CD4-positive, alpha-beta T cell treated with Interleukin-6 at 100 ng/mL for 8 hours (primary cell): ENCODE results near the gene DLK2.
A peak's percentile ranks its signal among the peaks of the same experiment; 100 is the strongest.
"Not testable (repeated sequence)": the region's sequence is repeated elsewhere in the genome, so short reads cannot be mapped to it uniquely, and the experiment has no call there.

Experiments
- DNase-seq: peaks from one replicate; pipeline ENCODE4 v3.0.0-alpha.2; 2020; ENCODE audit warnings: mixed read lengths, low spot score

The DLK2 gene, protein sequence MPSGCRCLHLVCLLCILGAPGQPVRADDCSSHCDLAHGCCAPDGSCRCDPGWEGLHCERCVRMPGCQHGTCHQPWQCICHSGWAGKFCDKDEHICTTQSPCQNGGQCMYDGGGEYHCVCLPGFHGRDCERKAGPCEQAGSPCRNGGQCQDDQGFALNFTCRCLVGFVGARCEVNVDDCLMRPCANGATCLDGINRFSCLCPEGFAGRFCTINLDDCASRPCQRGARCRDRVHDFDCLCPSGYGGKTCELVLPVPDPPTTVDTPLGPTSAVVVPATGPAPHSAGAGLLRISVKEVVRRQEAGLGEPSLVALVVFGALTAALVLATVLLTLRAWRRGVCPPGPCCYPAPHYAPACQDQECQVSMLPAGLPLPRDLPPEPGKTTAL

DNA sequence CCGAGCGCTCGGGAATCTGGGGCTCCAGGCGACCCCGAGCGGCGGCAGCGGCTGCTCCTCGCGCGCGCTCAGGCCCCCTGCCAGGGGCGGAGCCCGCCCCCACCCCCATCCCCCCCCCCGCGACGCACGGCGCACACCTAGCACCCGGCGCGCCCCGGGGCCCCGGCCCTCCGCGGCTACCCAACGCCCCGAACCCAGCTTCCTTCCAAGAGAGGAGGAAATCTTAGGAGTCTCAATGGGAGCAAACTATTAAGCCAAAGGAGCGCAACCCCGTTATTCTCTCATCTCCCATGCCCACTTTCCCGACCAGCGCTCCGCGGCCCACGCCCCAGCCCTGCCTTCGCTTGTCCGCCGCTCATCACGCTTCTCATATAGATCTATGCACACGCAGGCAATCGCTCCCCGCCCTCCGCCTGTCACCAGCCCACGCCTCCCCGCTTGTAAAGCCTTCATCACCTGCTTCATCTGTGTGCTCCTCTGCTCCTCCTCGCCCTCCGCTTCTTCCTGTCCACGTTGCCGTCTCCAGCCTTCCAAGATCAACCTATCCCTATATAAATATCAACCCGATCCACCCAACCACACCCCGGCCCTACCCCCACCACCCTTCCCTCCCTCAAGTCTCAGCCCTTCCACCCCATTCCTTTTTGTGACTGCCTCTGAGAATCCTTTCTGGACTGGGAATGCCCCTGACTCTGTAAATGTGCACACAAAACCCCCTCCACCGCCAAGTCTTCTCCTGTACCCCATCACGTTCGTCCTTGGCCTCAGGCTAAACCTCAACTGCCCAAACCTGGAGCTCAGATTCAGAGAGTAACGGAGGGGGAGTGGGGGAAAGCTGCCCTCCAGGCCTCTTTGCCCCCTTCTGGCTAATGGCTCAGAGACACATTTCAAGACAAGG is at the start of gene DLK2:
Gene DLK2, minus strand, starts transcription at position 18 of the 898 bp plus-strand sequence. CDS start 723 bp downstream, outside the sequence.
- peak; percentile 46 for DNase-seq

DNA sequence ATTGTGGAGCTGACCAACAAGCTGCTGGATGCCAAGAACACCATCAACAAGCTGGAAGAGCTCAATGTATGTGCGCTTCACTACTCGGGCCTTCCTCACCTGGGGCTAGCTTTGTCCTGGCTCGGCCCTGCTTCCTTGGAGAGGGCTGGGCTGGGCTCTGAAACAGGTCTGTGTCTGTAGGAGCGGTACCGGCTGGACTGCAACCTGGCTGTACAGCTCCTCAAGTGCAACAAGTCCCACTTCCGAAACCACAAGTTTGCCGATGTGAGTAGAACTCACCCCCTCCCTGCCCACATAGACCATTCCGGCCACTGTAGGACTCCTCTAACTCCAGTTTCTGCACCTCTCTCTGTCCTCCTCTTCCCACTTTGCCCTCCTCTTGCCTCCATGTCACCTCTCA is 48.1 kb upstream of the DLK2 start:
- no peak for DNase-seq

DNA sequence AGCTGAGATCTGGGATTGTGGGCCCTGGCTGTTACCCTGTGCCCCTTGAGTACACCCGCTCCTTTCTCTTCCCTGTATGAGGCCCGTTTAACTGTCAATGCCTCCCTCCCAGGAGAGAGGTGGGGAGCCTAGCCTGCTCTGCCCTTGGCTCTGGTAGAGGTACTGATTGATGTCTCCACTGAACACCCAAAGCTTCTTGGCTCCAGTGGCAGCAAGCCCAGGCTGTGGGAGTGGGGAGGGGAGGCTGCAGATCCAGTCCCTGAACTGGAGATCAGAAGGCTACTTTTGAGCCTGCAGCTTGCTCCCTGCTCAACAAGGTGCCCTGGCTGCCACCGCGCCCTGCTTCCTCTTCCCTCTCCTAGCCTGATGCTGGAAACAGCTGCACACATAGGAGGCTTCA is 47.3 kb upstream of the DLK2 start:
- DNase-seq, result no peak

DNA sequence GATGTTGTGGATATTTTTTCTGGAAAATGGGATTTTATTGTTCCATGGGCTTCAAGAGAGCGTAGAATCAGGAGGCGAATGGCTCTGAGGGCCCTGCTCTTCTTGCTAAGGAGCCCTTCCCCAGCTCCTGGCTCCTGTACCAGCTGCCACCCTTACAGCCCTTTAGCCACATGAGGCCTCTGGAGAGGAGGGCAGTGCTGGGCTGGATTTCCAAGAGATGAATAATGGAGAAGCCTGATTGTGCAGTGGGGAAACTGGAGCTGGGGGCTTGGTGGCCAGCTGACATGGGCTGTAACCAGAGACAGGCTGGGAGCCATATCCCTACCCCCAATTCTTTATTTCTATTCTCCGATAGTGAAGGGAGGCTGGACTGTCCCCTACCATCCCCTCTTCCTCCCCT is 45.6 kb upstream of the DLK2 start:
- no peak for DNase-seq

DNA sequence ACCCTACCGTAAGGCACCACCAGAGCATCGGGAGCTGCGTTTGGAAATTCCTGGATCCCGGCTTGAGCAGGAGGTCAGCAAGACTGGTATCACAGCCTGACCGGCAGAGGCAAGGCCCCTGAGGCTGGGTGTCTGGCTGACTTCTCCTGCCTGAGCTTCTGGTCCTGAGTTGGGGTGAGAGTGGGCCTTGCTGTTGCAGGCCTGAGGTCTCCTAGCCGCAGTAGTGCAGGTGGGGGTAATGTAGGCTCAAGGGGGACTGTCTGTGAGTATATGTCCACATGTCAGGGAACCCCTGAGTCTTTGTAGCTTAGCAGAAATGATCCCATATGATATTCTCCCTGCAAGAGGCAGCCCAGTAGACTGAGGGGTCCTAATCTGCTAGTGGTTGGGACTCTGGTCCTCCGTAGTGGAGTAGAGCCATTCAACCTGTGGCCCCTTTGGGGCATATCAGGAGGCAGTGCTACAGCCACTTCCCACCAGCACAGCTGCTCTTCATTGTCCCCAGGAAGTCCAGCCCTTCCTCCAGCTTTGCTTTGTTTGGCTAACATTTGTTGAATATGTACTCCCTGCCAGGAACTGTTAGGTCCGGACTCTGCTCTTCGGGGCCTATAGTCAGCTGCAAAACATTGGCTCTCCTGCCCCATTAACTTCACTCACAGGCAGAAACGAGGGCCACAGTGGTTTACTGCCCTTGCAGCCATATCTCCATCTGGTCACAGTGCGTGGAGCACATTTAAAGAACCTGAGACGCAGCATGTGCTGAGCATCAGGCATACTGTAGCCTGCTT is 43.9 kb upstream of the DLK2 start:
- no peak for DNase-seq

DNA sequence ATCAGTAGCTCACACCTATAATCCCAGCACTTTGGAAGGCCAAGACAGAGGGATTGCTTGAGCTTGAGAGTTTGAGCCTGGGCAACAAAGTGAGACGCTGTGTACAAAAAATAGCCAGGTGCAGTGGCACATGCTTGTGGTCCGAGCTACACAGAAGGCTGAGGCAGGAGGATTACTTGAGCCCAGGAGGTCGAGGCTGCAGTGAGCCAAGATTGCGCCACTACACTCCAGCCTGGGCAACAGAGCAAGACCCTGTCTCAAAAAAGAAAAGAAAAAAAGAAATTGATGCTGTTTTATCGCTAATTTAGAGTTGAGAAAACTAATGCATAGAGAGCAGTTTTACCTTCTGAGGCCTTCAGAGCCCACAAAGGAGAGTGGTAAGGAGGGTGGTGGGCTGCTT is 42.9 kb upstream of the DLK2 start:
- DNase-seq, result not testable (repeated sequence)

DNA sequence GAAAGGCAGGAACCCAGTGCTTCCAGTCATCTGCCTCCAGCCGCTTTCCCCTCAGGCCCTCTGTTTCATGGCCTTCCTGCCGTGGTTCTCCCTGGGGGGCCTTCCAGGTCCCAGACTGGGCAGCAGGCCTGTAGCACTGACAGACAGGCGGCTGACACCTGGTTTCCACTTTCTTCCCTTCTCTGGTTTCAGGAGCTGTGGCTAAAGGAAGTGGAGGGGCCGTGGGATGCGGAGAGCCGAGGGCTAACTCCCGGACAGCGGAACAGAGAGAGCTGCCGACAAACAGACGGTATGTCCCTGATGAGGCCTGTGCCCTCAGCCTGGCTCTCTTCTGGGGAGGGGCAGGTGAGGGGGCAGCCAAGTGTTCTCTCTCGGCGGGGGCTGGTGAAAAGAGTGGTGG is 42.3 kb upstream of the DLK2 start:
- DNase-seq, result no peak

DNA sequence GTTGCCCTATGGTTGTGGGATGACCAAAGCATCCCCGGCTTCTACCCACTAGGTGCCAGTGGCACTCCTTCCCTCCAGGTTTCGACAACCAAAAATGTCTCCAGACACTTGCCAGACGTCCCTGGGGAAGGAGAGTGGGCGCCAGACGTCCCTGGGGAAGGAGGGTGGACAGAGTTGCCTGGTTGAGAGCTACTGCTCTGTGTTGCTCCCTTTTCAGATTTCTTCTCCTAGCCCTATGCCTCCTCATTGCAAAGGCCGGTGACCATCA is 41.7 kb upstream of the DLK2 start:
- DNase-seq, result no peak

DNA sequence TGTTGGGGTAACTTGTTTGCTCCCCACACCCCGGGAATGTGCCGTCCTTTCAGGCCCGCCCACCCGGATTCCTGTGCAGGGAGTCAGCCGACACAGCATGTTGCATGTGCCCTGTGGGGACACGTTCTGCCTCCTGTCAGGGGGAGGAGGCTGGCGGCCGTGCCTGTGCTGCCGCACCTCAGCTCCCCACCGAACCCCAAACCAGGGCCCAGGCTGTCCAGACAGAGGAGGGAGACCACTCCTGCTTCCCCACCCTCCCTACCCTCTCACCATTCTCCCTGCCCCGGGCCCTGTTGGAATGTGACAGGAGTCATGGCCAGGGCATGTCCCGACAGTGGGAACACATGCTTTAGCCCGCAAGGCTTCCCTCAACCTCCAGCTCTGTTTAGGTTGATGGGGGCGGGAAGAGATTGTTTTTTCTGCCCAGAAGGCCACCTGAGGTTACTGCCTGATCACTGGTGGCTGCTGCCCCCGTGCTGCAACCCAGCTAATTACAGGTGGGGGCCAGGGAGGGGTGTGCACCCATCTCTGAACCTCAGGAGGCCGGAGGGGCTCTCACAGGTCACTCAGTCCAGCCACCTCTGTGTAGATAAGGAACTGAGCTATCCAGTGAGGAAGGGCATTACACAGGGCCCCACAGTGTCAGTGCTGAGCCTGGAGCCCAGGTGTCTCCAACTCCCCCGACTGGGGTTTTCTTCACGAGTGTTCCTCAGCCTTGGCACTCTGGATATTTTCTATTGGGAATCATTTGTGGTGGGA is 41.2 kb upstream of the DLK2 start:
- no peak for DNase-seq

DNA sequence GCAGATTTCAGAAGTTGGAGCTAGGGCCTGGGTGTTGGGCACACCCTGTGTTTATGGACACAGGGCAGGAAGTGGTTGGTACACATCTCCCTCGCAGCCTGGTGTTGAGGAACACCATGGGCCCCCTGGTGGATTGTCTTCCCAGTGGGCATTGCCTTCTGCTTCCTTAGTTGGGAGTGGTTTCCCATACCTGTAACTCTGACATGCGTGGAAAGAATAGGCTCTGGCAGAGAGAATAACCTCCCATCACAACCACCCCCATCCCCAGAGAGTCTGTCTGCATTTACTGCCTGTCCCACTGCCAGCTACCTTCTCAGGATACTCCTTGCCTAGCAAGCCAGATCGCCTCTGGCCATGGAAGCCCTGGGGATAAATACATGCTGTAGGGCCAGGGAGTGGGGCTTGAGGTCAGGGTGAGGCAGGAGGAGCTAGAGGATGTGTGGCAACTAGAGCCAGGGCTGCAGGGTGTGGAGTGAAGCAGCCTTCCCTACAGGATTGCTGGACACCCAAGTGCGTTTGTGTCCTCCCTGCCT is 40.1 kb upstream of the DLK2 start:
- DNase-seq, result peak; percentile 31

DNA sequence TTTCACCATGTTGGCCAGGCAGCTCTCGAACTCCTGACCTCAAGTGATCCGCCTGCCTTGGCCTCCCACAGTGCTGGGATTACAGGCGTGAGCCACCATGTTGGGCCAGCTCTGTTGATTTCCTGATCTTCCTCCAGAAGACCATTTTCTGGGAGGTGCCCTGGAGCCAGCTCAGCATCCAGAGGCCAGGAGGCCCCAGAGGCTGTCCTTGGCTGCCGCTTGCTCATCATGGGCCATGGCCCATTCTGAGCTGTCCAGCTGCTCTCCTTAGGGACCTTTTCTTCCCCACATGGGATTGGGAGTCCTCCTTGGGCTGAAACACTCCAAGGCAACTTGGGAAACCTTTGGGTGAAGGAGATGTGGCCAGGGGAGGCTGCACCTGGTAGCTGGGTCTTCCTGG is 39.4 kb upstream of the DLK2 start:
- DNase-seq, result no peak

DNA sequence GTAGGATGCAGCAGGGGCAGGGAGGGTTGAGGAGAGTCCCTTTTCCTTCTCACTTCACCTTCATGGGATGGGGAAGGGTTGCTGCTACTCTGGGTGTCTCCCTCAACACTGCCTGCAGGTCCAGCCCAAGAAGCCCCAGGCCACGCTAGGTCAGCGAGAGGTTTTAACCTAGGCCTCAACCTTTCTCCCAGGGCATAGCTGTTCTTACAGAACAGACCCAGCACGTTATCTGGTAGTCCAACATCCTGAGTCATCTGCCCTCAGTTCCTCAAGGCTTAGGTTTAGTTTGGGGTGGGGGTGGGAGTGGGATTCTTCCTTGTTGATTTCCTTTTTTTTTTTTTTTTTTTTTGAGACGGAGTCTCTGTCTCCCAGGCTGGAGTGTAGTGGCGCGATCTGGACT is 39.0 kb upstream of the DLK2 start:
- DNase-seq, result no peak

DNA sequence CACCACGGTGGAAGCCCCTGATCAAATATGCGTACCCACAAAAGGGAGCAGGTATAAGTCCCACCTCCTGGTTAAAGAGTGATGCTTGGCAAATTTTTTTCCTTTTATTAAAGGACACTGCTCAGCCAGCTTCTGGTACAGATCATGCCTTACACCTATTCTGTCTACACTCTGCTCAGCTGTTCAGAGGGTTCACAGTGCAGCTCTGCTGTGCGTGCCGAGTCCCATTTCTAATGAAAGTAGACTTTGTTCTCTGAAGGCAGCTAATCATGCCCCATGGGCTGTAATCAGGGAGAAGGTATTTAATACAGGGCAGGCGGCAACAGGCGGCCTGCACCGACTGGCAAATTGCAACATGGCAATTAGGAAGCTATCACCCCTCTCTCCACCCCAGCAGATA is 38.5 kb upstream of the DLK2 start:
- DNase-seq, result no peak

DNA sequence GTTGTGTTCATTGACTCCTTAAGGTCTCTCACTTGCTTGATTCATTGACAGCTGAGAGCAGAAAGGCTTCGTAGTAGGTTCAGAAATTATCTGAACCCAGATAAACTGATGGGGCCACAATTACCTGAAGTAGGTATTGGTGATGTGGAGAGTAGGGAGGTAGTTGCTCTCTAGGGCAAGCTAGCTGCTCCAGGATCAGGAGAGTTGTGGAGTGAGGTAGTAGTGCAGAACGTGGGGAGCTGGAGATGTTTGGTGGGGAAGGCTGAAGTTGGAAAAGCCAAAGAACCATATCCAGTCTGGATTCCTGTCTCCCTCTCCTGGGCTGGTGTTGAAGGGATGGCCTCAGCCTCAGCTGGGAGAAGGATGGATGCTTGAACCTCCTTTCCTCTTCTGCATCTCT is 37.9 kb upstream of the DLK2 start:
- DNase-seq, result no peak

DNA sequence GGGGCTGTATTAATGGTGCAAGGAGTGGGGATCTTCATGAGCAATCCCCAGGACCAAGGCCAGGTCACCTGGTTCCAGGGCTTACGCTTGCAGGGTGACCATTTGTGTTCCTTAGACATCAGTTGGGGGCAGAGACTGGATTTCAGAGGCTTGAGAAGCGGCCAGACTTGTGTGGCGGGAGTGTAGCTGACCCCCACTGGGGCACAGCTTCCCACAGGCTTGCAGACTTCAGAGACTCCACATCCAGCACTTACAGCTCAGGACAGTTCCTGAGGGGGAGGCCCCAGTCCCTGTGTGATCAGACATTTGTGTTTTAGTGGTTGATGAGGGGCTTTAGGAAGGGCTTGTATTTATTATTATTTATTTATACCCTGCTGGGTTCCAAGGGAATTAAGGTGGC is 37.3 kb upstream of the DLK2 start:
- no peak for DNase-seq

DNA sequence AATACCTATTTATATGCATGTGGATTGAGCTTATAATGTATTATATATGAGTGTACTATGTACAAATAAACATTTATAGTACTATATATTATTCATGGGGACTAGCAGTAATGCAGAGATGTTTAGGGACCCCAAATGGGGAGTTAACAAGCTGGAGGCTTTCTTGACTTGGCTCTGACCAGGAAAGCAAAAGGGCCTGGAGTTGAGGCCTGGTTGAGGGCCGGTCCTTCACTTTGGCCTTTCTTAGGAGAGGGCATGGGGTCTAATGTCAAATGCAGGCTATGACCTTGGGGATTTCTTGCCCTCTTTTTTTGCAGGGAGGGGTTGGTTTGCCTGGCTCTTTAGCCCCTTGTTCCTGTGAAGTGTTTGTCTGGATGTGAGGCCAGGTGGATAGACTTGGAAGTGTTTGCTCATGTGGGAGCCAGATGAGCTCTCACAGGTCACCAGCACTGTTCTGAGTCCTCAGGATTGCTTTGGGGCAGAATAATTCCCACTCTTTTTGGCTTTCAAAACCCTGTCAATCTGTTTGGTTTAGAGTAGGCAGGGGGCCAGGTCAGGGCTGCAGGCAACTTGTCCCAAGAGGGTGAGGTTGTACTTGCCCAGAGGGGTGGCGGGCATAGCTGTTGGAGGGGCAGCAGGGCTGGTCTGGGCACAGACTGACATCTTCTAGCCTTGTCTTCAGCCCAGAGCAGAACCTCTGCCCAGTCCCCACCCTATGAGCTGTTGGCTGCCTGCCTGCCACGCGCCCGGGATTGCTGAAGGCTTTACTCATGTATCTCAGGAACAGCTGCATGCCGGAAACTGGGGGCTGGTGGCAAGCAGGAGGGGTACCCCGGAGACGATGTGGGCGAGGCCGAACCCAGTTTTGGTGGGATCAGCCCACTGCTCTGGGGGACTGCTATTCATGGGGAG is 36.7 kb upstream of the DLK2 start:
- no peak for DNase-seq

DNA sequence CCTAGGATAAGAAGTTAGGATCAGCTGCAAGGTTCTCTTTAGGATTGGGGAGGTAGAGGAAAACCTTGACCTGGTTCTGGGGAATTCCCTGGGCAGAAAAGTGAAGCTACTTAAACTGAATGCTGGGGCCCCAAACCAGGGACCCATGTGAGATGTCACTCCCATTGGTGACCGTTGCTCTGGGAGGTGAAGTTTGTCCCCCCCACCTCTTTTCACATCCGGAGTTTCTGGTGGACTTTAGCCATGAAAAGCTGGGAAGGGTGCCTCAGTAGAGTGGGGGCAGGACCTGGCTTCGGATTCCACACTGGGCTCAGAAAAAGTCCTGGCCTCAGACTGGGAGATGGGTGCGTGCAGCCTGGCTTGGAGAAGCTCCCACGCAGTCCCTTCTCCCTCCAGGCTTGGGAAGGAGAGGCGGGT is 35.2 kb upstream of the DLK2 start:
- no peak for DNase-seq

DNA sequence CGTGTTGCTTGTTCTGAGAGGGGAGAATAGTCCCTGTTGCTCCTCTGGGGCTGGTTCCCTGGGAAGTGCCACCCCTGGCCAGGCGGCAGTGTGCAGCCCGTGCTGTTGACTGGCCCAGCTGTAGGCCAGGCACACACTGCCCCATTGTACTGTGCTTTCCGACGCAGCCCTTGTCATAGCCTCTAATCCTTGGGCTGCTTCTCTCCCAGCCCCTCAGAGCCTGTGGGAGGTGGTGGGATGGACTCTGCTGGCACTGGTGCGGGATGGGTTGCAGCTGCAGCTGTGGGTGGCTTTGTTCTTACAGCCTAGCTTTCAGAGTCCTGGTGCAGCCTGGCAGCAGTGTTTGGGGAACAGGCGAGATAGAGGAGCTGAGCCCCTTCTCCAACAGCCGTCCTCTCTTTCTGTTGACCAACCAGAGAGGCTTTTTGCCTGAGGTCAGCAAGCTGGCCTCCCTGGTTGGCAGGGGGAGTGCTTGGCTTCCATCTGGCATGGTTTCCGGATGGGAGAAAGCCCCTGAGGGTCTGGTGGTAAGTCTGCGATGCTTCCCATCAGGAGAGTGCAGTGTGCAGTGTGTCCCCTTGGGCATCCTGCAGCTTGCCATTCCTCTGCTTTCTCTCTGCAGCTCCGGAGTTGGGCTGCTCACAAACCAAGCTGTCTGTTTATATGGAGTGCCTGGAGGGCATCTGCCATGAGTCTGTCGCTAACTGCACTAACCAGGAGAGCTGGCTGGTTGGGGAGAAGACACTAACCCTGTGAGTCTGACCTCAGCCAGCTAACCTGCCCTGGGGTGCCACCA is 34.1 kb upstream of the DLK2 start:
- DNase-seq, result no peak

DNA sequence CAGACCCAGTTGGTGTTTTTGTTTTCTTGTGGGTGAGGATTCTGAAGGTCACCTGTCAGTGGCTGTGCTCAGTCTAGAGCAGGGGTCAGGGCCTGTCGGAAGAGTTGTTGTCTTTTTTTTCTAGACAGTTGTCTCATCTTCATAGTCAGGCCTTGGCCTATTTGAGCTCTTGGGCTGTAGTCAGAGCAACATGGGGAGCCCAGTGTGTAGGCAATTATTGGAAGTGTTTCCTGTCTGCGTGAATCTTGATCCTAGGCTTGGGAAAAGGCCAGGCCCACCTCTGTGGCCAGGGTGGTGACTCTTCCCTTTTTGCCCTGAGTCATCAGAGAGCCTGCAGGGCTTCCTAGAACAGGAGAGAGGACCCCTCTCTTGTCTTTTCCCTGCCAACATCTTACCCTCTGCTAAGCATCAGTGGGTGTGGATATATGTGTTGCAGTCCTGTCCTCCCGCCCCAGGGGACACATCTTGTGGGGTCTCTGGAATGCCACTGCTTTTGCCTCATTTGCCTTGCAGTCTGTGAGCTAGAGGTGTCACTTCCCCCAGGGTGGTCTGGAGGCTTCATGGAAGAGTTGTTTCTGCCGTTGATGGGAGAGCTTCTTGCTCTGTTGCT is 33.4 kb upstream of the DLK2 start:
- DNase-seq, result no peak
